ENCODE measurements around the gene SLC2A9. TPM values are rescaled to one million over a fixed set of nuclear protein-coding genes. Genes with fewer than 3 reads are reported as not detected.

Gene SLC2A9
- total and polyA plus RNA-seq, 4 donors: 2.1 to 16.5 (median 9.5) TPM

- DNase-seq: no peak
- Histone ChIP-seq H3K36me3 (ENCODE audit: control insufficient read depth in 1 of 2, insufficient read depth in 2 of 2, low read length in 1 of 2) (no peaks in the 10 kb centered on the region), H3K4me1 (ENCODE audit: control insufficient read depth in 1 of 2, insufficient read depth in 2 of 2, low read length in 2 of 2) (no peaks in the 10 kb centered on the region), H3K27me3 (ENCODE audit: control insufficient read depth in 1 of 2, insufficient read depth in 2 of 2, low read length in 1 of 2) (no peaks in the 10 kb centered on the region), H3K4me3 (ENCODE audit: low read length in 2 of 2) (no peak overlapping the region), H3K27ac (ENCODE audit: low read depth in 1 of 2, low read length in 2 of 2) (no peak overlapping the region), H3K9me3 (ENCODE audit: control insufficient read depth, low read length) (no peaks in the 10 kb centered on the region)
- 90 to 95% methylated on average over 2 of the region's 2 CpGs for WGBS, 2 donors
- no peak for ATAC-seq (ENCODE audit: low FRiP score)
- intact Hi-C loops (cut with DNase I): no loop called here
These were observed 101.3 kb downstream of the SLC2A9 start for GRCh38 chr4:9920029-9920428.

DNA sequence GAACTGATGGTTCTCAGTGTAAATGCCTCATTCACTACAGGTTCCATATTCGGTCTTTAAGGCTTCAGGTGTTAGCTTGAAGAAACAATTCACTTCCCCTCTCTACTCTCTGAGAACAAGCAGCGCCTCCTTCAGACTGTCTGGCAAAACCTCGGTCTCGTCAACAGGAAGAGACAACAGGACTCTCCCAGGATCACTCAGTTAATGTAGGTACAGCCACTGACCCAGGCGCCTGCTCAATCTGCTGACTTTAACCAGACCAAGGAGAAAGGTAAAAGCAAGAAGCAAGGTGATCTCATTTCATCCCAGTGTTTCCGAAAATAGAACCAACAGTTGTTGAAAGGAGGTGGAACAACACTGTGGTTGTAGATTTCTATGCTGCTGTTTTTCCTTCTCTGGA, 102.2 kb downstream of the SLC2A9 start:
- Histone ChIP-seq H3K36me3 (ENCODE audit: control insufficient read depth in 1 of 2, insufficient read depth in 2 of 2, low read length in 1 of 2) (no peaks in the 10 kb centered on the region), H3K9me3 (ENCODE audit: control insufficient read depth, low read length) (no peaks in the 10 kb centered on the region), H3K4me3 (ENCODE audit: low read length in 2 of 2) (no peak overlapping the region), H3K27me3 (ENCODE audit: control insufficient read depth in 1 of 2, insufficient read depth in 2 of 2, low read length in 1 of 2) (no peaks in the 10 kb centered on the region), H3K4me1 (ENCODE audit: control insufficient read depth in 1 of 2, insufficient read depth in 2 of 2, low read length in 2 of 2) (no peaks in the 10 kb centered on the region), H3K27ac (ENCODE audit: low read depth in 1 of 2, low read length in 2 of 2) (no peak overlapping the region)
- intact Hi-C loops (cut with DNase I): no loop called here
- 86 to 89% methylated on average over 6 of the region's 6 CpGs for WGBS, 2 donors
- DNase-seq (no peak), ATAC-seq (ENCODE audit: low FRiP score) (no peak)

- WGBS, 2 donors: 90 to 96% methylated on average over 4 of the region's 4 CpGs
- H3K27me3 ChIP-seq (ENCODE audit: control insufficient read depth in 1 of 2, insufficient read depth in 2 of 2, low read length in 1 of 2): no peaks in the 10 kb centered on the region
- H3K36me3 ChIP-seq (ENCODE audit: control insufficient read depth in 1 of 2, insufficient read depth in 2 of 2, low read length in 1 of 2): no peaks in the 10 kb centered on the region
- DNase-seq: no peak
- no peak for ATAC-seq (ENCODE audit: low FRiP score)
- no peak overlapping the region for H3K4me3 ChIP-seq (ENCODE audit: low read length in 2 of 2)
- H3K27ac ChIP-seq (ENCODE audit: low read depth in 1 of 2, low read length in 2 of 2): no peak overlapping the region
- no peaks in the 10 kb centered on the region for H3K9me3 ChIP-seq (ENCODE audit: control insufficient read depth, low read length)
- intact Hi-C loops (cut with DNase I): no loop called here
- H3K4me1 ChIP-seq (ENCODE audit: control insufficient read depth in 1 of 2, insufficient read depth in 2 of 2, low read length in 2 of 2): no peaks in the 10 kb centered on the region
These were observed 102.8 kb downstream of the SLC2A9 start for GRCh38 chr4:9918484-9918883.

DNA sequence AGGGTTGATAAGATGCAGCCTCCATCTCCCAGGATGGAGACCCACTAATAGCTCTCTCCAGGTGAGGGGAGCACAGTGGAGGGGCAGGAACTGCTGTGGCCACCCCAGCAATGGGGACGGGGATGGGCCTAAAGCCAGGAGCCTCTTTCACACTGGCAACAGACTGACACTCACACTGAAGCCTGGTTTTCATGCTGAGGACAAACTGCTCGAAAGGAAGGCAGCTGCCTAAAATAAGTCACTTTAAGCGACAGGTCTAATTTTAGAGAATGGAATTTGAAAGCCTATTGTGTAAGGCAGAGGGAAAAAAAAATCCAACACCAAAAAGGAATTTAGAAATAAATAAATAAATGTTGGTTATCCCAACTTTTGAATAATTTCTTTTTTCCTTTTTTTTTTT, 104.4 kb downstream of the SLC2A9 start:
- WGBS, 2 donors: 22 to 38% methylated on average over 3 of the region's 3 CpGs
- Histone ChIP-seq H3K4me3 (ENCODE audit: low read length in 2 of 2) (no peak overlapping the region), H3K27ac (ENCODE audit: low read depth in 1 of 2, low read length in 2 of 2) (no peak overlapping the region), H3K27me3 (ENCODE audit: control insufficient read depth in 1 of 2, insufficient read depth in 2 of 2, low read length in 1 of 2) (no peaks in the 10 kb centered on the region), H3K9me3 (ENCODE audit: control insufficient read depth, low read length) (no peaks in the 10 kb centered on the region), H3K4me1 (ENCODE audit: control insufficient read depth in 1 of 2, insufficient read depth in 2 of 2, low read length in 2 of 2) (no peaks in the 10 kb centered on the region), H3K36me3 (ENCODE audit: control insufficient read depth in 1 of 2, insufficient read depth in 2 of 2, low read length in 1 of 2) (peaks cover 0 to 2% of the 10 kb centered on the region in 2 donors)
- DNase-seq (no peak), ATAC-seq (ENCODE audit: low FRiP score) (peak; percentile 11)
- intact Hi-C loops (cut with DNase I): no loop called here

GRCh38 chr4:9916346-9916745, 105.0 kb downstream of the SLC2A9 start:
- 75 to 78% methylated on average over 1 of the region's 1 CpG for WGBS, 2 donors
- Histone ChIP-seq H3K27me3 (ENCODE audit: control insufficient read depth in 1 of 2, insufficient read depth in 2 of 2, low read length in 1 of 2) (no peaks in the 10 kb centered on the region), H3K4me1 (ENCODE audit: control insufficient read depth in 1 of 2, insufficient read depth in 2 of 2, low read length in 2 of 2) (no peaks in the 10 kb centered on the region), H3K36me3 (ENCODE audit: control insufficient read depth in 1 of 2, insufficient read depth in 2 of 2, low read length in 1 of 2) (peaks cover 0 to 2% of the 10 kb centered on the region in 2 donors), H3K27ac (ENCODE audit: low read depth in 1 of 2, low read length in 2 of 2) (no peak overlapping the region), H3K9me3 (ENCODE audit: control insufficient read depth, low read length) (no peaks in the 10 kb centered on the region), H3K4me3 (ENCODE audit: low read length in 2 of 2) (no peak overlapping the region)
- DNase-seq (no peak), ATAC-seq (ENCODE audit: low FRiP score) (no peak)
- intact Hi-C loops (cut with DNase I): no loop called here

- WGBS, 2 donors: 77 to 78% methylated on average over 3 of the region's 3 CpGs
- no peak for DNase-seq
- ATAC-seq (ENCODE audit: low FRiP score): no peak
- Histone ChIP-seq H3K4me1 (ENCODE audit: control insufficient read depth in 1 of 2, insufficient read depth in 2 of 2, low read length in 2 of 2) (no peaks in the 10 kb centered on the region), H3K36me3 (ENCODE audit: control insufficient read depth in 1 of 2, insufficient read depth in 2 of 2, low read length in 1 of 2) (peaks cover 0 to 5% of the 10 kb centered on the region in 2 donors), H3K27ac (ENCODE audit: low read depth in 1 of 2, low read length in 2 of 2) (no peak overlapping the region), H3K4me3 (ENCODE audit: low read length in 2 of 2) (no peak overlapping the region), H3K9me3 (ENCODE audit: control insufficient read depth, low read length) (no peaks in the 10 kb centered on the region), H3K27me3 (ENCODE audit: control insufficient read depth in 1 of 2, insufficient read depth in 2 of 2, low read length in 1 of 2) (no peaks in the 10 kb centered on the region)
- intact Hi-C loops (cut with DNase I): no loop called here
These were observed 107.5 kb downstream of the SLC2A9 start for GRCh38 chr4:9913846-9914245.

- intact Hi-C loops (cut with DNase I): no loop called here
- ATAC-seq (ENCODE audit: low FRiP score): no peak
- 90 to 95% methylated on average over 1 of the region's 1 CpG for WGBS, 2 donors
These were observed 114.3 kb downstream of the SLC2A9 start for GRCh38 chr4:9906996-9907395.

GRCh38 chr4:9904976-9905587, 116.2 kb downstream of the SLC2A9 start:
- Histone ChIP-seq H3K27me3 (ENCODE audit: control insufficient read depth in 1 of 2, insufficient read depth in 2 of 2, low read length in 1 of 2) (no peaks in the 10 kb centered on the region), H3K27ac (ENCODE audit: low read depth in 1 of 2, low read length in 2 of 2) (no peak overlapping the region), H3K4me1 (ENCODE audit: control insufficient read depth in 1 of 2, insufficient read depth in 2 of 2, low read length in 2 of 2) (peaks cover 0 to under 1% of the 10 kb centered on the region in 2 donors), H3K36me3 (ENCODE audit: control insufficient read depth in 1 of 2, insufficient read depth in 2 of 2, low read length in 1 of 2) (peaks cover 0 to 3% of the 10 kb centered on the region in 2 donors), H3K9me3 (ENCODE audit: control insufficient read depth, low read length) (no peaks in the 10 kb centered on the region), H3K4me3 (ENCODE audit: low read length in 2 of 2) (no peak overlapping the region)
- intact Hi-C loops (cut with DNase I): no loop called here
- ATAC-seq (ENCODE audit: low FRiP score): no peak
- 77 to 78% methylated on average over 4 of the region's 4 CpGs for WGBS, 2 donors
- peak in 1 of 2 donors; percentile 53 for DNase-seq

More at GRCh38 chr4:9906996-9907395, 114.3 kb downstream of the SLC2A9 start:
- H3K27me3 ChIP-seq (ENCODE audit: control insufficient read depth in 1 of 2, insufficient read depth in 2 of 2, low read length in 1 of 2): no peaks in the 10 kb centered on the region
- H3K4me3 ChIP-seq (ENCODE audit: low read length in 2 of 2): no peak overlapping the region
- no peaks in the 10 kb centered on the region for H3K4me1 ChIP-seq (ENCODE audit: control insufficient read depth in 1 of 2, insufficient read depth in 2 of 2, low read length in 2 of 2)
- DNase-seq: no peak
- H3K36me3 ChIP-seq (ENCODE audit: control insufficient read depth in 1 of 2, insufficient read depth in 2 of 2, low read length in 1 of 2): peaks cover 0 to 3% of the 10 kb centered on the region in 2 donors
- H3K27ac ChIP-seq (ENCODE audit: low read depth in 1 of 2, low read length in 2 of 2): no peak overlapping the region
- H3K9me3 ChIP-seq (ENCODE audit: control insufficient read depth, low read length): no peaks in the 10 kb centered on the region

DNA sequence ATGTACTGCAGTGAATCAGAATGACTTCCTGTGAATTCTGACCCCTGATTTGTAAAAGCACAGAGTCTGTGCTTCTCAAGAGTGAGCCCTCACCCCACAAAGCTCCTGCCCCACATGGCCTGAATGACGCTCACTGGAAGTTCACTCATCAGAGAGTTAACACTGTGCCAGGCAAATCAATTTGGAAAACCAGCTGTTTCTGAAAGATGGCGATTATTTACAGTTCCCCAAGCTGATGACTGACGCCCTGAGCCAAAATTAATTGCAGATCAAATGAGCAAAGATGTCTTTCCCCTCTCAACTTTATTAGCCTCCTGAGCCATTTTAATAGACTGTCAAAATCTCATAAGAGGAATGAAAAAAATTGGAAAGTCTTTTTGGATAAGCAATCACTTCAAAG, 118.0 kb downstream of the SLC2A9 start:
- intact Hi-C loops (cut with DNase I): no loop called here
- DNase-seq: no peak
- no peaks in the 10 kb centered on the region for H3K36me3 ChIP-seq (ENCODE audit: control insufficient read depth in 1 of 2, insufficient read depth in 2 of 2, low read length in 1 of 2)
- H3K4me1 ChIP-seq (ENCODE audit: control insufficient read depth in 1 of 2, insufficient read depth in 2 of 2, low read length in 2 of 2): peaks cover 2 to 3% of the 10 kb centered on the region in 2 donors
- no peak overlapping the region for H3K27ac ChIP-seq (ENCODE audit: low read depth in 1 of 2, low read length in 2 of 2)
- no peaks in the 10 kb centered on the region for H3K9me3 ChIP-seq (ENCODE audit: control insufficient read depth, low read length)
- no peak overlapping the region for H3K4me3 ChIP-seq (ENCODE audit: low read length in 2 of 2)
- H3K27me3 ChIP-seq (ENCODE audit: control insufficient read depth in 1 of 2, insufficient read depth in 2 of 2, low read length in 1 of 2): no peaks in the 10 kb centered on the region
- no peak for ATAC-seq (ENCODE audit: low FRiP score)
- 80 to 92% methylated on average over 3 of the region's 3 CpGs for WGBS, 2 donors
